HG03575 (cell line): ENCODE measurements around the gene RDH14.

Experiments
- ATAC-seq: cut with Tn5 transposase; IDR thresholded peaks from one replicate; pipeline ENCODE4 v1.9.1; 2021; ENCODE audit not compliant: unreplicated experiment, insufficient number of reproducible peaks, low FRiP score; ENCODE audit errors: extremely low read depth

Gene RDH14

DNA sequence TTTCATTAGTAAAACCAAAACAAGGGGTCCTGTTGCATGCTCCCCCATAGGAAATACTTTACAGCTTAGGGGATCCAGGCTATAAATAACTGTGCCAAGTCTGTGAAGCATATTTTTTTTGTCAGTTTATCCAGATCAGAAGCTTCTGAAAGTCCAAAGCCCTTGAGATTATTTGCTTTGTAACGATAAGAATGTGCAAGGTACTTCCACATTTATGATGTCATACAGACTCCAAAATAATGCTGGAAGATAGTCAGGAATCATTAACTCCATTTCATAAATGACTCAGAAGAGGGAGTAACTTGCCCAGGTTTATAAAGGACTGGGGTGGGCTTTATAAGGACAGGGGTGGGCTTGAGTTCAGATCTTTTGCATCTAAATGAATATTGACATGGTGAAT is 29.3 kb downstream of the RDH14 start:
- ATAC-seq, result no peak

DNA sequence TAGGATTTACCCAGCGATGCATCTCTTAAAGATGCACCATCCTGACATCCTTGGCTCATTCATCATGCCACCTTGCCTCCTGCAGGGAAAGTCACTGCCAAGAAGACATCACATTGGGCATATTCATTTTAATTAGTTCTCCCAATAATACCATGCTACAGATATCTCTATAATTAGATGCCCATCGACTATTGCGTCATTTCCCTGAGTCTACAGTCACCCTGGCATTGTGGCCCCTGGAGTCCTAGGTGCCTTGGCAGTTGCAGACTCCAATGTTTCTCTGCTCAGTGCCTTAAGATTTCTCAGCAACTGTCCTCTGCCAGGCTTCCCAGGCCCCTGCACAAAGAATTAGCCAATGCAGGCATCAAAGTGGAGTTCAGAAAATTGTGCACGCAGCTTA is 32.6 kb downstream of the RDH14 start:
- no peak for ATAC-seq

- ATAC-seq, result no peak
Observed at GRCh38 chr2:18527326-18527725, 33.1 kb downstream of the RDH14 start.

DNA sequence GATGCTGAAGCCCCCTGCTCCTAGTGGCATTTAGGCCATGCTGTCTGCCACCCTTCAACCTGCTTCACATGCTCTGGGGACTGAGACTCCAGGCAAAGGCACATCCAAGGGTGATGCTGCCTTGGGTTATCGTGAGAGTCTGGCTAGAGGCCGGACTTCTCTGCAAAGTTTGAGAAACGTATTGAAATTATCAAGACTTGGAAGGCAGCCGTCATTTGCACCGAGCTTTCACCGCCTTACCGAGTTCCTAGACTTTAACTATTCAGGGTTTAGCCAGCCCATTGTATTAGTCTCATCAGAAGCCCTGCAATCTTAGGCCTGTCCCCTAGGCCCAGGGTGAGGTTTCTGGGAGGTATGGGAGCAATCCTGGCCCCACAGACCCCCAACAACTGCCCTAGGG is 34.0 kb downstream of the RDH14 start:
- no peak for ATAC-seq

DNA sequence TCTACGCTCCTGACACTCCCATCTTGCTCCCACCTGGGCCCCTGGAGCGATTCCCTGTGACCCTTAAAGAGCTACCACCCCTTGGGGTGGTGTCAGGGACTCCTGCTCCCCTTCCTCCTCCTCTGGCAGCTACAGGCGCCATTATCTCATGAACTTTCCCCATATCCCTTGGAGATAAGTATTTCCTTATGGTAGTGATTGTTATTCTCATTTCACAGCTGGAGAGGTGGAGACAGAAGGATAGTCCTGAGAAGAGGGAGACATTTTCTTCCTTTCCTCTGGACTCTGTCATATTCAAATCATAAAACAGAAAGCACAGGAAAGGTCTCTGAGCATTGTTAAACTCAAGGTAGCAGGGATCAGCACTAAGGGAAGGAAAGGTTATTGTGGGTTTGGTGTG is 34.6 kb downstream of the RDH14 start:
- no peak for ATAC-seq

DNA sequence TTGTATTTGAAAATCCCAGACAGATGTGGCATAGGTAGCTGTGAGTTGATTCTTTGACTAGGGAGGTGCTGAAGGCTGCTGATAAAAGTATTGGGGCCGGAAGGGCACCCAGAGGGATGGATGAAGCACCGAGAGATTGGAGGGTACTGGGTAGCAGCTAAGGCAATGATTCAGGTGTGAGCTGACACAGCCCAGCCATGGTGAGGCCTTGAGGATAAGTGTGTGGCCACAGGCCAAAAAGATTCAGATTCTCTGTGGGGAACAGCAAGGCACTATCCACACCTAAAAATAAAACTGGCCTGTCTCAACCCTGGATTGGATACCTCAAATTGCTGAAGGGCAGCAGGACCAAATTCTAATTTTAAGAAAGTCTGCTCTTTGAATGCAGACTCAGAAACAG is 35.2 kb downstream of the RDH14 start:
- ATAC-seq, result no peak

DNA sequence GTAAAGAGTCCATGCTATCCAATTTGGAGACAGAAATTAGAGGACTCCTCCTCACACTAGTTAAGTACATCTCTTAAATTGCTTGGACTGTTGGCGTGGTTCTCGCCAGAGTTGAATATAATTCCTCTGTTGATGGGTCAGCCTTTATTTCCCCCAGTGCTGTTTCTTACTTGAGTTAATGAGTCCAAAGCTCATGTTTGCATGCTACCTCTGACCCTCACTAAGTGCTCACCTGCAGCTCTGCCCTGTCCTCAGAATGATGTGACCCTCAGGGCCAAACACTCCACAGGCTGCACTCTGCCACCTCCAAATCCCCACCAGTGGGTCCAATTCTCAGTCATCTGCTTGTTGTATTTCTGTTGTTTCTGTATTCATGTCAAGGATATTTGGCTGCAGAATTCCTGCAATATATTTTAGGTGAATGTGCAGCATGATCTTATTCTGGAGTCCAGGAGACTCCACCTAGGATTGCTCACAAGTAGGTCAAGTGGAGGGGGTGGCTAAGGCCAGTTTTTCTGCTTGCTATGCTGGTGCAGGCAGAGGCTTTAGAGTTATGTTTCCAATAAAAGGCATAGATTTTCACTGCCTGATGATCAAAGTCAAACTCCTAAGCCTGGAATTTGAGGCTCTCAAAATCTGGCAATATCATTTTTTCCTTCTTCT is 37.8 kb downstream of the RDH14 start:
- ATAC-seq, result no peak

DNA sequence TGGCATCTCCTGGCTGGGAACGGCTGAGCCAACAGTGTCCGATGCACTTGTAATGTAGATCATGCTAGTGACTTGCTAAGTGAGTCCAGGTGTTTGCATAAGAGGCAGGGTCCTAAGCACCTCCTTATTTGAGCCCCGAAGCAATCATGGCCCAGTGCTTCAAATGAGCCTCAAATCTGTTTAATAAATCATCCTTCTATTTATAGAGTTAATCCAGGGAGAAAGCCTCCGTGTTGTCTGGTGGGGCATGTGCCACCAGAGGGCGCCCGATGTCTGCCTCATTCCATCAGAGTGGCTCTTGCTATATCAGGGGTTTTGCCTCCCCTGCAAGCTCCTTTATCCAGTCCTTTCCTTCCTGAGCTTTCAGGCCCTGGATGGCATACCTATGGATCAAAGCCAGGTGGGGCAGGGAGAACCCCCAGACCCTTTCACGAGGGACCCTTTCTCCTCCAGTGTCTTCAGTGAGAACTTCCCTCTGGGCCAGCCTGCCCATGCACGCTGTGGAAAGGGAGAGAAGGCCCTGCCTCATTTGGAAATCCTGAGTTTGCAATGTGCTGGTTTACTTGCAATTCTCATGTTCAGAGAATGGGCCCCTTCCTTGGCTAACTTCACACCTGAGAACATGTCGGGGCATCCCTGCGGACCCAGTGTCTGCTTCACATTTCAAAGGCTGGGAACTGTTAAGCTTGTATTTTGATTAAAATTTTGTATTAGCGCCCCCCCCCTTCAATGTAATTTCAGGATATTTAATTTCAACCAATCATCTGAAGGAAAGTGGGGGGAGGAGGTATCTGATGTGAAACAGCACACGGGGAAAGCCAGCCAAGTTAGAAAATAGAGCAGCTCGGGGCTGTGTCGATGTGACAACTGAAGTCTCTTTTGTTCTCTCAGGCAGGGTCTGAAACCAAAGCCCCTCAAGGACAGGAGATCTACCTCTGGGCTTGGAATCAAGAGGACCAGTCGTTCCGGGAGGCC is 39.7 kb downstream of the RDH14 start:
- ATAC-seq, result no peak

- ATAC-seq, result no peak
Observed at GRCh38 chr2:18519914-18520450, 40.5 kb downstream of the RDH14 start.

GRCh38 chr2:18518116-18519111 is 42.0 kb downstream of the RDH14 start:
- no peak for ATAC-seq

DNA sequence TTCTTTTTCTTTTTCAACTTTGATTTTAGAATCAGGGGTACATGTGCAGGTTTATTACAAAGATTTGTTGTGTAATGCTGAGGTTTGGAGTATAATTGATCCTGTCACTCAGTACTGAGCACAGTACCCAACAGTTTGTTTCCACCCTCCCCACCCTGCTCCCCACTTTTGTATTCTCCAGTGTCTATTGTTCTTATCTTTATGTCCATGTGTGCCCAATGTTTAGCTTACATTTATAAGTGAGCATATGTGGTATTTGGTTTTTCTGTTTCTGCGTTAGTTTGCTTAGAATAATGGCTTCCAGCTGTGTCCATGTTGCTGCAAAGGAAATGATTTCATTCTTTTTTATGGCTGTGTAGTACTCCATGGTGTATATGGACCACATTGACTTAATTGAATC is 43.1 kb downstream of the RDH14 start:
- no peak for ATAC-seq

GRCh38 chr2:18516112-18516511 is 44.3 kb downstream of the RDH14 start:
- ATAC-seq, result no peak

DNA sequence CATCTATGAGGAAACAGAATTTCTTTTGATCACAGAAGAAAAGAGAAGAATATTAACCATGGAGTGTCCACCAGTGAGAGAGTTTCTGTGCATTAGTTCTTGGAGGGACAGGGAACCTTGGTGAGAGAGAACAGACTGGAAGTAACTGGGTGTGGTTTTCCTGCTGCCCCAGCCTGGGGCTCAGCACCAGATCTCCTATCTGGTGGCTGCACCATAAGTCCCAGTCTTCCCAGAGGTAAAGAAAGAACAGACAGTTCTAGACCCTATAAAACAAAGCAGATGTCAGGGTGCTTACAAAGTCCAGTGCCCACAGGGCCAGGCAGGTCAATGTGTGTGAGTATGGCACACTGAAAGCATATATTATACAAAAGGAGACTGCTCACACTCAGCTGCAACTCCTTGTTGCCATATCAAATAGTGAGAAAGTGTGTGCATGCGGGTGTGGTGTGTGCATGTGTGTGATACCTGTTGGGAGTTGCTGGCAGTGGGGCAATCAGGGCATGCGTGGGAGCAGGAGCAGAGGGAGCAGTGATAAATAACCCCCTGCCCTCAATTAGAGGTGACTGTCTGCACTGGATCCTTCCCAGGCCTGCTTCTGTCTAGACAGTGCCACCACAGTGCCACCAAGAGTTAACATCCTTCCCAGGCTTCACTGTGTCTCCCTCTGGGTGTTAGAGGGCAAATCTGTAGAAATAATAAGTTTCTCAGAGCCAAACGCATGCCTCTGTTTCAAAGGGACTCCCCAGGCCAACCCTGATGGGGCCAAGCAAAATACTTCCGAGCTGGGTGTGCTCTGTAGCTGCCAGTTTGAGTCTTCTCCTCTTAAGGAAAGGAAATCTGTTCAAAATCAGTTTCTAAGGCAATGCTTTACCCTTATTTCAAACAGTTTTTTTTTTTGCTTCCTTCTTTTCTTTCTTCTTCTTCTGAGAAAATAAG is 45.7 kb downstream of the RDH14 start:
- no peak for ATAC-seq

- no peak for ATAC-seq
Observed at GRCh38 chr2:18510775-18511174, 49.7 kb downstream of the RDH14 start.

DNA sequence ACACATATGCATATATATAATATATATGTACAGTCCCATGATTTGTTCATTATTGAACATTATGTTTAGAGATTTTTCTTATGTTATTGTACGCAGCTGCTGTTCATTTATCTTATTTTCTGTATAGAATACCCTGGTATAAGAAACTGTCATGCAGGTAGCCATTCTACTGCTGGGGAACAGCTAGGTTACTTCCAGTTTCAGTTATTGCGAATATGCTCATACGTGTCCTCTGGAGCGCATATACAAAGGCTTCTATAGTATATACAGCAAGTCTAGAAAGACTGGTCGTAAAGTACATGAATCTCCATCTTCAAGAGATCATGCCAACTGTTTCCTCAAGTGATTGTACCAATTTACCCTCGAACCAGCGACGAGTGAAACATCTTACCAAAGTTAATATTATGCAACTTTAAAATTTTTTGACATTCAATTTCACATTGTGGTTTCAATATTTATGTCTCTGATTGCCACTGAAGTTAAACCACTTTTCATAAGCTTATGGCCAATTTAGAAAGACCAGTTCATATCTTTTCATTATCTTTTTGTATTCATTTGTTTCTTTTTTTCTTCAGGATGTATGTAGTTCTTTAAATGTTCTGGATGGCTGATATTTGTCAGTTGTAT is 53.5 kb downstream of the RDH14 start:
- no peak for ATAC-seq

- ATAC-seq, result no peak
Observed at GRCh38 chr2:18505703-18506341, 54.6 kb downstream of the RDH14 start.
